DMS153 treated with DMSO at 0.1 percent for 48 hours (cell line): Measurements from ENCODE around the gene DSCAM.
"Not testable (repeated sequence)": the region's sequence is repeated elsewhere in the genome, so short reads cannot be mapped to it uniquely, and the experiment has no call there.

ENCODE experiments used
- DNase-seq: peaks from one replicate; lab custom pipeline; 2025; ENCODE audit not compliant: unreplicated experiment; lab: John Stamatoyannopoulos, UW

The DSCAM gene

GRCh38 chr21:40269239-40269638 lies 577.7 kb downstream of the DSCAM start:
- no peak for DNase-seq

DNA sequence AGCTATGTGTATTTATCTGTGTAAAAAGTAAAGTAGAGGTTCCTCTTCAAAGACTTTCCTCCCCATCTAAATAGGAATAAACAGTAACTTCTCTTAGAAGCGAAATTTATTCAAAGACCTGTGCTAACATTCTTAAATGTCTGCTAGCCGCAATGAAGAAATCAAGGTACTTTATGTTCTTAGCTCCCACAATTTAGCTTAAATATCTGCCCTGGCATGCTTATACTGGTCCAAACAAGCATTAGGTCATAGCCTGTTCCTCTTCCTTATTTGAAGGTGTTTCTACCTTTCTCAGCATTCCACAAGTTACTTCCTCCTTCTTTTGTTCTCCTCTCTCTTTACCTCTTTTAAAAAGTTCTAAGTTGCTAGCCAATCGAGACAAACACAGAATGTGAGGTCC lies 588.5 kb downstream of the DSCAM start:
- not testable (repeated sequence) for DNase-seq

GRCh38 chr21:40257342-40257741 lies 589.6 kb downstream of the DSCAM start:
- no peak for DNase-seq

DNA sequence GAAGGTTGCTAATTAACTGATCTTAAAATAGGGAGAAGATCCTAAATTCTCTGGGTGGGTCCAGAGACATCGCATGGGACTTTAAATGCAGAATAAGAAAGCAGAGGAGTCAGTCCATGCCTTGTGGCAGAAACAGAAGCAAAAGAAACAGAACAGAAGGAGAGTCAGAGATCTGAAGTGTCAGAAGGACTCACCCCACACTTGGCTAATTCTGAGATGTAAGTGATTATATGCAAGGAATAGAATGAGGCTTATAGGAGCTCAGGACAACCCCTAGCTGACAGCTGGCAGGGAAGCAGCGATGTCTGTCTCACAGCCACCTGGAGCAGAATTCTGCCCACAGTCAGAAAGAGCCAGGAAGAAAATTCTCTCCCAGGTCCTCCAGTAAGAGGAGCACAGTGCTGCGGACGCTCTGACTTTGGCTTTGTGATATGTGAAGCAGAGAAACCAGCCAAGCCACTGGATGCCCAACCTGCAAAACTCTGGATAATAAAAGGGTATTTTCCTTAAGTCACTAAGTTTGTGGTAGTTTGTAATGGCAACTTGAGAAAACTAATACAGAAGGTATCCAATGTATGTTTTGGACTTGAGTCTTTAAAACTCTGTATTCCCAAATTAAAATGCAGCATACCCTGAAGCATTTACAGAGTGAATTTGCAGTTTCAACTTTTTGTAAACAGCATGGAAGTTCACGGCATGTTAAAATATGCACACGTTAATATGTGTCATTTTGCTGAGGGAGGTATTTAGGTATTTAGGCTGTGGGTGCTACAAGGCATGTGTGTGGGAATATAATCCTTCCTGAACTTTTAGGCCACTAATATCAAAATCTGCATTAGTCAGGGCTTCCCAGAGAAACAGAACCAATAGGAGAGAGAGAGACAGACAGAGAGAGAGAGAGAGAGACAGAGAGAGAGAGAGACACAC lies 591.2 kb downstream of the DSCAM start:
- DNase-seq: no peak

DNA sequence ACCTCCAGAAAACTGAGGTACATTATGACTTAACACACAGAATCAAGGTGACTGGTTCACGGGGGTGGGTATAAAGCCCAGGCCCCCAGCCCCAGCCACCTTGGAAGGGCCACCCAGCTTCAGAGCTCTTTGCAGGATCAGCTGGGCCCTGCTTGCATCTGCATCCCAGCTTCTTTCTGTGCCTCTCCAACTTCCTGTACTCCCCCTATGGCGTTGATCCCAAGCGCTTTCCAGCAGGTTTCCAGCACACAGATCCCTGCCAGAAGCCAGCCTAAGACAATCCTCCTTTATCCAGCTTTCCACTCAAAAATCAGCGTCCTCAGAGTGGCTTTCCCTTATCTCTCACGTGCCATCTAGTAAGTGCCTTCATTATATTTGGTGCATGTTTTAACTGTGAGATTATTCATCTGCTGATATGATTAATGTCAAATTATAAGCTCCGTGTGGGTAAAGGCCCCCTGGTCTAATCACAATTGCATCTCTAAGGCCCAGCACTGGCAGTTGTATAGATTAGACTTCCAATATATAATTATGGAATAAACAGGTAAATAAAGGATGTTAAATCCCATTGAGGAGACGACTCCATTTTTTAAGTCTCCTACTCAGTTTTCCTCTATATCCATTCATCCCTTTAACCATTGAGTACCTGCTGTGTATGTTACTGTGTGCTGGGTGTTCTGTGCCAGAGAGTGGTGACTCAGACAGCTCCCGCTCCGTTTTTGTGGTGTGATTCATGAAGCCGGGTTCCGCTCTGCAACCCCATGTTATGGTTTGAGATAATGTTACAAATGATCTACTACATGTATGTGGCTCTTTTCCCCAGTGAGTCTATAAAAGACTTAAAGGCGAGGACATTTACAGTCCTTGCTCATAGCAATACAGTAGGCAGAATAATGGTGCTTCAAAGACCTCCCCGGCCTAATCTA lies 592.2 kb downstream of the DSCAM start:
- DNase-seq: no peak

- no peak for DNase-seq
These were observed 593.8 kb downstream of the DSCAM start for GRCh38 chr21:40253112-40253511.

DNA sequence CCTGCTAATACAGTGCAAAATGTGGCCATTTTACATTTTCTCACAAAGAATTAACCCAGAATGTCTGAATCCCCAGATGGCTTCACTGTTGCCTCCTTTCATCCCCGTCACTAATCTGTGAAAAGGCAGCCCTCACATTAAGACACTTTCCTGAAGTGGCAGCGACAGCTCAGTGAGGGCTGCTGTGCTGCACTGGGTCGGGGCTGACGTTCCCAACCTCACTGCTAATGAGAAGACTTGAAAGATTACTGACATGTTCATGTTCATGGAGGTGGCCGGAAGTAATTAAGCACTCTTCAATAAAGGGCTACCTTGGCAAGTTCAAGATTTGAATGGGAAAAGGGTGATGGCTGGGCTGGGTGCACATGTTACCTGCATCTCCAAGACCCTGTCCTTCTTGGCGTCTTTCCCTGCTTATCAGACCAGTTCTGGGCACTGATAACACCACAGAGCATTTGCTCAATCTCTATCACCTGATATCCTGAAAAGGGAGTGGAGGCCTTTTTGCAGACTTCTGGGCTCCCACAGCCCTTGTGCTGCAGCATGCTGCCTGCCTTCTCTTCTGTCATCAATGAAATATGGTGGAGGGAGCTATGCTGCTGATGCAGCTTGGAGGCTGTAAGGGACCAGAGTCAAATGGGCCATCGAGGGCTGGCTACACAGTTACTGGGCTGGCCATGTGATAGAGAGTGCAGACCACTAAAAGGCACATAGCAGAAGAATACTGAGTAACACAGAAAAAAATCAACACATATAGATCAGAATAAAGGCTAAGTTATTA lies 596.3 kb downstream of the DSCAM start:
- no peak for DNase-seq

DNA sequence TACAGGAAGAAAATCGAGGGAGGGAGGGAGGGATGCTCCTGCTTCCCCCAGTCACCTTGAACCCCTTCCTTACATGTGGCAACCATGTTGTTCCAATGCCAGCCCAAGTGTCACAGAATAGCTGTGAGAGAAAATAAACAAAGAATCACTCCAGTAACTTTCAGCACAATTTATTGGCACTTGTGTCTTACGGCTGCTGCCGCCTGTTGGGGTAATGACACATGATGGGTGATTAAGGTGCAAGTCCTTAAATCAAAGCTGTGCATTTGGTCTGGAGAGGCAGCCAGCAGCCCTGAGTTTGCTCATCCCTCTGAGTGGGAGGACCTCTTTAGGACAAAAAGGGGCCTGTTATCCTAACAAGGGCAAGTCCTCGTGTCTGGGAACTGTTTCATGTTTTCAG lies 602.0 kb downstream of the DSCAM start:
- DNase-seq: no peak

- DNase-seq: no peak
These were observed 603.3 kb downstream of the DSCAM start for GRCh38 chr21:40243685-40244084.

- DNase-seq: no peak
These were observed 604.2 kb downstream of the DSCAM start for GRCh38 chr21:40242586-40243265.

- DNase-seq: no peak
These were observed 611.4 kb downstream of the DSCAM start for GRCh38 chr21:40235528-40235927.

DNA sequence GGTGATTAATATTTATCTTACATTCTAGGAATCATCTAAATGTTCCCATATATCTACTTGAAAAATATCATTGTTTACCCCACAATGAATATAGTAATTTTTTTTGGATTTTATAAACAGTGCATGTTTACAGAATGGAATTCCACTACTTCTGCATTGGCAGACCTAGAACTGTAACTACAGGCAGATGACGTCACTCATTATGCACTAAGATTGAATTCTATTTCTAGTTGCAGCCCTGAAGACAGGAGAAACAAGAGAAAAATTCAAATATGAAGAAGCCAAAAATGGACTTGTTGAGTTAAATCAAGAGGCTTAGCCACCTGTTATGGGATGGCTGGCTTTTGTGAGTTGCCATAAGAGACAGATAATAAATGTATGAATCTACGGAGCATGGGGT lies 615.0 kb downstream of the DSCAM start:
- no peak for DNase-seq

GRCh38 chr21:40227096-40227495 lies 619.9 kb downstream of the DSCAM start:
- no peak for DNase-seq

DNA sequence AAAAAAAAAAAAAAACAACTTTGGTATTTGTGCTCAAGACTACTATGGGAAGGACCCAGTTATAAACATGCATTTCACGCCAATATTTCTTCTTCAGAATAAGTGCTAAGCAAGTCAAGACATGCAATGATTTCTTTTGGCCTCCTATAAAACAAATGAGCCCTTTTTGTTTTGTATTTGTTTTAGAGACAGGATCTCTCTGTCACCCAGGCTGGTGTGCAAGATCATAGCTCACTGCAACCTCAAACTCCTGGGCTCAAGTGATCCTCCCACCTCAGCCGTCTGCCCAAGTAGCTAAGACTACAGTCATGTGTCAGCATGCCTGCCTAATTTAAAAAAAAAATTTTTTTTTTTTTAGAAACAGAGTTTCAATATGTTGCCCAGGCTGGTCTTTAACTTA lies 631.0 kb downstream of the DSCAM start:
- no peak for DNase-seq

DNA sequence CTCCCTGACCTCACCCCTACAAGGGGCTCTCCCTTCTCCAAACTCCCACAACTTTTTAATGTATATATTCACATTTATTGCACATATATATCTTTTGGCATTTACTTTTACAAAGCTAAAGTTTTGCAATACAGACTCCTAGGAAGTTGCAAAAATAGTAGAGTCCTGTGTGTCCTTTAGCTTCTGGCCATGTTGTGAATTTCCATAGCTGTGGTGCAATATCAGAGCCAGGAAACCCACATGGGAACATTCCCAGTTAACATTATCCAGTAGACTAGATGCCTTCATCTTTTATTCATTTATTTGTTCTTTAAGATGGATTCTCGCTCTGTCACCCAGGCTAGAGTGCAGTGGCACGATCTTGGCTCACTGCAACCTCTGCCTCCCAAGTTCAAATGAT lies 636.7 kb downstream of the DSCAM start:
- no peak for DNase-seq

- no peak for DNase-seq
These were observed 638.0 kb downstream of the DSCAM start for GRCh38 chr21:40208948-40209345.

DNA sequence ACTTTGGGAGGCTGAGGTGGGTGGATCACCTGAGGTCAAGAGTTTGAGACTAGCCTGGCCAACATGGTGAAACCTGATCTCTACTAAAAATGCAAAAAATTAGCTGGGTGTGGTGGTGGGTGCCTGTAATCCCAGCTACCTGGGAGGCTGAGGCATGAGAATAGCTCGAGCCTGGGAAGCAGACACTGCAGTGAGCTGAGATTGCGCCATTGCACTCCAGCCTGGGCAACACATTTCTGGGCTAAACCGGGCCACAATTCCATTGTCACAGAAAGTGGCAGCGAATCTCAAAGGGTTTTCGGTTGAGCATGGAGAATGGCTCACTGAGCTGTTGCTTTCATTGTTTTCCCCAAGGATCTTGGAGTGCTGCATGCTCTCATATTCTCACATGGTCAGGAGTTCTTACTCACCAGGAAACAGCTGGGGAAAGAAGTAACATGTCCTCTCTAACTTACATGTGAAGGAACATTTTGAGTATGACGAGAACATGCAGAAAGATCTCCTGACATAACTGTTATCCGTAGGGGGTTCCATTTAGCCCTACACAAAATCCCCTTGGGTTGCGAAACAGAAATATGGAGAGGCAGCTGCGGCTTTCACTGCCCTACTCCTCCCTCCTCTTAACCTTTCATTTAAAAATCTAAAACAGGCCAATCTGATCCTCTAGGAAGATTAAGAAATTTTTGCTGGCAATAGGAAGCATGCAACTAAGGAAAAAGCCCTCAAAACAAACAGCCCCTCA lies 638.6 kb downstream of the DSCAM start:
- no peak for DNase-seq

DNA sequence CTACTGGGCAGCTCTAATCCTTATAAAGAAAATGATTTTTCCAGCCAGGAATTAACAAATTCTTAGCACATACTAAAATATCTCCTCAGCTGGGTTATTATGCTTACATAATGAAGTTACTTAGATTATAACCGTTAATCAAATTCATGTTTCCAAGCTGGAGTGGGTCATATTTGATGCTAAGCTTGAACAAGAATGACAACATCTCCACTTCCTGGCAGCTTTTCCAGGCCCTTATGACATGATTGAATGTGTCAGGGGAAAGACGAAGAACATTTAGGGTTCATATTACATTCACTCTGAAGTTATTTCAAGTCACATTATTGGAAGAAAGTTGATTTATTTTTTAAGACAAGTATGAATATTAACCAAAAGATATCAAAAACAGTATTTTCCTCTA lies 646.0 kb downstream of the DSCAM start:
- no peak for DNase-seq

GRCh38 chr21:40200126-40200525 lies 646.8 kb downstream of the DSCAM start:
- DNase-seq: no peak
